H1 (cell line): Measurements from ENCODE around the gene IL21R. TPM values are rescaled to one million over a fixed set of nuclear protein-coding genes. Genes with fewer than 3 reads are reported as not detected.

Experiments used
- ATF3 ChIP-seq: IDR thresholded peaks from 2 replicates; pipeline ENCODE4 v1.6.1; 2011; ENCODE audit warnings: low read depth, mild to moderate bottlenecking, low read length; ENCODE audit not compliant: insufficient read depth
- TBP ChIP-seq: IDR thresholded peaks from 2 replicates; pipeline ENCODE4 v1.6.1; 2011; ENCODE audit warnings: low read depth, low read length, improper control_type of control experiment
- polyA plus RNA-seq, 7 experiments: library from polyadenylated mRNA; depleted of rRNA in 3 of 7; stranded (reverse) in 5 of 7; unstranded in 2 of 7; fragments of >200 nt in 5 of 7; fragments of 200-250 nt in 2 of 7; gene quantifications; 1 replicate in 5 of 7; 2 replicates in 1 of 7; 4 replicates in 1 of 7; pipeline versions ENCODE4 v1.2.1 to v1.2.3, GENCODE V29; 2011 to 2013; ENCODE audit warnings: missing spikeins in 2 of 7, mixed read lengths in 2 of 7
- total RNA-seq: library from RNA; stranded (reverse); fragmentation: NEBNext Ultra II Directional; extraction: Animal tissue kit (Norgen Biotek cat#: 25700); gene quantifications from 2 replicates; pipeline ENCODE4 v1.2.1, GENCODE V29; 2021

The IL21R gene
- total and polyA plus RNA-seq, 2 of the 8 experiments (the other 6 are each of a cell fraction or from before 2014, with no cell fraction given), result 0.34 to 0.70 TPM

GRCh38 chr16:27429330-27429871 is 27.4 kb downstream of the IL21R start (continued):
- TF ChIP-seq ATF3, result no peak
- TF ChIP-seq TBP, result no peak
